Astrocyte (in vitro differentiated cells and primary cell): Measurements from ENCODE around the gene GPR137. TPM values are rescaled to one million over a fixed set of nuclear protein-coding genes. Genes with fewer than 3 reads are reported as not detected.

Source experiments
- DNase-seq: peaks from one replicate; pipeline ENCODE4 v3.0.0-alpha.2; 2010; ENCODE audit warnings: low read depth
- FAIRE-seq: peaks from 2 replicates; lab custom pipeline; 2011; peaks lifted over from hg19 to GRCh38; lab: Jason Lieb, UNC
- H2AFZ ChIP-seq: 2 replicates; pipeline ENCODE4 v1.6.0; 2012; ENCODE audit warnings: low read depth, low read length, inconsistent platforms
- H3K27ac ChIP-seq: 2 replicates; pipeline ENCODE4 v1.5.1; 2011; ENCODE audit warnings: low read depth, low read length, inconsistent platforms
- H3K27me3 ChIP-seq: 2 replicates; pipeline ENCODE4 v1.6.0; 2011; ENCODE audit warnings: low read length, inconsistent platforms; ENCODE audit not compliant: insufficient read depth
- H3K36me3 ChIP-seq: 2 replicates; pipeline ENCODE4 v1.5.1; 2011; ENCODE audit warnings: low read length, inconsistent platforms; ENCODE audit not compliant: insufficient read depth
- H3K4me1 ChIP-seq: 2 replicates; pipeline ENCODE4 v1.5.1; 2011; ENCODE audit warnings: low read length, inconsistent platforms; ENCODE audit not compliant: insufficient read depth
- H3K4me2 ChIP-seq: 2 replicates; pipeline ENCODE4 v1.6.0; 2012; ENCODE audit warnings: low read length, inconsistent platforms
- H3K4me3 ChIP-seq: 2 replicates; pipeline ENCODE4 v1.5.1; 2011; ENCODE audit warnings: low read depth, mild to moderate bottlenecking, low read length, inconsistent platforms; ENCODE audit not compliant: insufficient read depth
- H3K79me2 ChIP-seq: 2 replicates; pipeline ENCODE4 v1.6.0; 2012; ENCODE audit warnings: mild to moderate bottlenecking, low read length, inconsistent platforms; ENCODE audit not compliant: insufficient read depth
- H3K9ac ChIP-seq: 2 replicates; pipeline ENCODE4 v1.6.0; 2012; ENCODE audit warnings: mild to moderate bottlenecking, low read length, inconsistent platforms
- H3K9me3 ChIP-seq: 2 replicates; pipeline ENCODE4 v1.5.1; 2012; ENCODE audit warnings: low read depth, mild to moderate bottlenecking, low read length, inconsistent platforms; ENCODE audit not compliant: insufficient read depth
- H4K20me1 ChIP-seq: 2 replicates; pipeline ENCODE4 v1.6.0; 2012; ENCODE audit warnings: low read length, inconsistent platforms; ENCODE audit not compliant: insufficient read depth
- H3K27ac Mint-ChIP-seq: one replicate; pipeline ENCODE4 v1.8.0; 2021; ENCODE audit warnings: mild to moderate bottlenecking, mixed read lengths; ENCODE audit not compliant: unreplicated experiment
- H3K27me3 Mint-ChIP-seq: one replicate; pipeline ENCODE4 v1.8.0; 2021; ENCODE audit warnings: low read depth, mixed read lengths; ENCODE audit not compliant: unreplicated experiment
- H3K36me3 Mint-ChIP-seq: one replicate; pipeline ENCODE4 v1.8.0; 2021; ENCODE audit warnings: low read depth, mixed read lengths; ENCODE audit not compliant: unreplicated experiment
- H3K4me1 Mint-ChIP-seq: one replicate; pipeline ENCODE4 v1.8.0; 2021; ENCODE audit warnings: low read depth, mixed read lengths; ENCODE audit not compliant: unreplicated experiment
- H3K4me3 Mint-ChIP-seq: one replicate; pipeline ENCODE4 v1.8.0; 2021; ENCODE audit warnings: mild to moderate bottlenecking, moderate library complexity, mixed read lengths; ENCODE audit not compliant: unreplicated experiment
- H3K9me3 Mint-ChIP-seq: one replicate; pipeline ENCODE4 v1.8.0; 2021; ENCODE audit warnings: mild to moderate bottlenecking, mixed read lengths; ENCODE audit not compliant: unreplicated experiment
- CTCF ChIP-seq: IDR thresholded peaks from 2 replicates; pipeline ENCODE4 v1.5.1; 2011; ENCODE audit warnings: low read depth, mild to moderate bottlenecking, inconsistent platforms, low read length, moderate library complexity; ENCODE audit not compliant: insufficient read depth
- EZH2 ChIP-seq: IDR thresholded peaks from 2 replicates; pipeline ENCODE4 v1.6.1; 2012; ENCODE audit warnings: mild to moderate bottlenecking, low read length, inconsistent platforms; ENCODE audit not compliant: insufficient read depth
- total RNA-seq: library from RNA; stranded (reverse); gene quantifications from 2 replicates; pipeline ENCODE4 v1.2.1, GENCODE V29; 2021

Gene GPR137
- total RNA-seq, 1 donor from 2014 or later, result 46.8 TPM

GRCh38 chr11:64251016-64251752, 34.5 kb upstream of the GPR137 start, which contains the start of gene PLCB3:
Gene PLCB3, plus strand, starts transcription at chr11:64251530. Its CDS starts 120 bp downstream, at chr11:64251650.
- Mint-ChIP-seq H3K27me3 (no peaks in the 10 kb centered on the region), H3K4me3 (peak within 1 kb of the TSS; percentile 91), H3K9me3 (no peaks in the 10 kb centered on the region), H3K36me3 (peaks cover 7% of the 10 kb centered on the region), H3K27ac (peak within 1 kb of the TSS; percentile 87), H3K4me1 (peaks cover 9% of the 10 kb centered on the region)
- H3K4me3 ChIP-seq, result peak within 1 kb of the TSS; percentile 80
- peak within 1 kb of the TSS; percentile 33 for H3K27ac ChIP-seq
- peaks cover 31% of the 10 kb centered on the region for H3K79me2 ChIP-seq
- DNase-seq, result no peak
- TF ChIP-seq CTCF (peak; percentile 27), EZH2 (no peak)
- H3K4me2 ChIP-seq, result peak within 1 kb of the TSS; percentile 99
- no peaks in the 10 kb centered on the region for H3K9me3 ChIP-seq
- H3K27me3 ChIP-seq, result no peaks in the 10 kb centered on the region
- H4K20me1 ChIP-seq, result peaks cover 29% of the 10 kb centered on the region
- peaks cover 3% of the 10 kb centered on the region for H3K36me3 ChIP-seq
- peak within 1 kb of the TSS; percentile 88 for H3K9ac ChIP-seq
- FAIRE-seq, result no peak
- H2AFZ ChIP-seq, result peak within 1 kb of the TSS; percentile 78
- H3K4me1 ChIP-seq, result peaks cover 22% of the 10 kb centered on the region

- H3K4me3 Mint-ChIP-seq, result peak overlapping the region; percentile 91
- Histone ChIP-seq H3K9ac (peak overlapping the region; percentile 88), H3K36me3 (peaks cover 5% of the 10 kb centered on the region), H4K20me1 (peaks cover 29% of the 10 kb centered on the region), H3K4me1 (peaks cover 22% of the 10 kb centered on the region), H3K27me3 (no peaks in the 10 kb centered on the region), H3K4me2 (peak overlapping the region; percentile 99), H3K4me3 (peak overlapping the region; percentile 80), H3K9me3 (no peaks in the 10 kb centered on the region), H3K27ac (peak overlapping the region; percentile 33), H2AFZ (peak overlapping the region; percentile 55), H3K79me2 (peaks cover 29% of the 10 kb centered on the region)
- peaks cover 7% of the 10 kb centered on the region for H3K36me3 Mint-ChIP-seq
- H3K27me3 Mint-ChIP-seq, result no peaks in the 10 kb centered on the region
- FAIRE-seq (no peak), DNase-seq (no peak)
- no peaks in the 10 kb centered on the region for H3K9me3 Mint-ChIP-seq
- H3K27ac Mint-ChIP-seq, result peak overlapping the region; percentile 87
- TF ChIP-seq EZH2 (no peak), CTCF (no peak)
- peaks cover 9% of the 10 kb centered on the region for H3K4me1 Mint-ChIP-seq
These were observed 34.0 kb upstream of the GPR137 start for GRCh38 chr11:64251753-64252002.
